GM06990 (cell line): ENCODE results near the gene C12orf56.

Source experiments
- DNase-seq: peaks from one replicate; pipeline ENCODE4 v3.0.0-alpha.2; 2011; ENCODE audit not compliant: insufficient read length; ENCODE audit errors: extremely low read depth
- H3K27me3 ChIP-seq: replicated peaks from 2 replicates; pipeline ENCODE4 v1.6.0; 2011; ENCODE audit warnings: low read length; ENCODE audit not compliant: control insufficient read depth, insufficient read depth
- H3K36me3 ChIP-seq: 2 replicates; pipeline ENCODE4 v1.5.1; 2011; ENCODE audit warnings: low read length; ENCODE audit not compliant: control insufficient read depth, insufficient read depth
- H3K4me3 ChIP-seq: replicated peaks from 2 replicates; pipeline ENCODE4 v1.5.1; 2011; ENCODE audit warnings: low read depth, mild to moderate bottlenecking, control low read depth, low read length
- CTCF ChIP-seq: IDR thresholded peaks from 2 replicates; pipeline ENCODE4 v1.5.1; 2011; ENCODE audit warnings: low read length, control low read depth, mild to moderate bottlenecking, inconsistent platforms; ENCODE audit not compliant: insufficient read depth, poor library complexity, severe bottlenecking

C12orf56 gene

GRCh38 chr12:64427988-64428387 lies 37.4 kb upstream of the C12orf56 start:
- Histone ChIP-seq H3K4me3 (no peak overlapping the region), H3K27me3 (no peaks in the 10 kb centered on the region), H3K36me3 (peaks cover 7% of the 10 kb centered on the region)
- no peak for DNase-seq
- TF ChIP-seq CTCF, result no peak

- Histone ChIP-seq H3K27me3 (no peaks in the 10 kb centered on the region), H3K4me3 (no peak overlapping the region), H3K36me3 (peaks cover 5% of the 10 kb centered on the region)
- no peak for DNase-seq
- no peak for TF ChIP-seq CTCF
Observed at GRCh38 chr12:64419696-64420095, 29.1 kb upstream of the C12orf56 start.

- Histone ChIP-seq H3K4me3 (no peak overlapping the region), H3K27me3 (no peaks in the 10 kb centered on the region), H3K36me3 (peaks cover 7% of the 10 kb centered on the region)
- no peak for DNase-seq
- TF ChIP-seq CTCF, result no peak
Observed at GRCh38 chr12:64418209-64418608, 27.7 kb upstream of the C12orf56 start.

GRCh38 chr12:64413884-64414283 lies 23.3 kb upstream of the C12orf56 start:
- DNase-seq, result no peak
- H3K4me3 ChIP-seq, result no peak overlapping the region
- peaks cover 5% of the 10 kb centered on the region for H3K36me3 ChIP-seq
- TF ChIP-seq CTCF, result no peak
- H3K27me3 ChIP-seq, result no peaks in the 10 kb centered on the region

- H3K27me3 ChIP-seq, result no peaks in the 10 kb centered on the region
- TF ChIP-seq CTCF, result no peak
Observed at GRCh38 chr12:64412459-64412858, 21.9 kb upstream of the C12orf56 start.

GRCh38 chr12:64411427-64411826 lies 20.9 kb upstream of the C12orf56 start:
- Histone ChIP-seq H3K36me3 (peaks cover 4% of the 10 kb centered on the region), H3K4me3 (no peak overlapping the region), H3K27me3 (no peaks in the 10 kb centered on the region)
- no peak for DNase-seq
- TF ChIP-seq CTCF, result no peak

More at GRCh38 chr12:64412459-64412858, 21.9 kb upstream of the C12orf56 start:
- H3K36me3 ChIP-seq, result peaks cover 5% of the 10 kb centered on the region
- no peak overlapping the region for H3K4me3 ChIP-seq
- no peak for DNase-seq
